Measurements from ENCODE around the gene PRUNE2.

DNA sequence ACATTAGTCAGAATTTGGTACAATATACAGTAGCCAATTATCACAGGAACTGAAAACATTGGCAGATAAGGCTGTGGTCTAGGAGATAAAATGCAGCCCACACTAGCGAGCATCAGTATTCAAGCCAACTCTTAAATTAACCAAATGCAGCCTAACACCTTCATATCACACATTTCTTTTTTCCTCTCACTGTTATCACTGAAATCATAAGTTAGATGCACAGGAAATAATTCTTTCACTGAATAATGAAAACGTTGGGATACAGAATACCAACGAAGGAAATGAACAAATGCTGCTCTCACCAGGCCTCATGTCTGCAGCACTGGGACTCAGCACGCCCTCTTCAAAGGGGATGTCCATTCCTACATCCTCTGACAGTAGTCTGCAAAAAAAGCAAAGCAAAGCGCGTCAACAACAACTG lies 250.8 kb downstream of the PRUNE2 start:
- no peak for TF ChIP-seq SUZ12 (IDR thresholded peaks at IDR 0.05; ENCODE audit: extremely low read depth, insufficient read depth, insufficient read length)
- no peak for TF ChIP-seq YY1 (IDR thresholded peaks at IDR 0.05; ENCODE audit: insufficient read depth, insufficient read length)

Measured in NT2/D1 (cell line).